Measurements from ENCODE around the gene TRABD2B. TPM values are rescaled to one million over a fixed set of nuclear protein-coding genes. Genes with fewer than 3 reads are reported as not detected.

Gene TRABD2B
- total RNA-seq, 1 experiment from 2014 or later, result 0.96 TPM

GRCh38 chr1:47792779-47793178 is 204.4 kb downstream of the TRABD2B start:
- TF ChIP-seq, protein P1, sequence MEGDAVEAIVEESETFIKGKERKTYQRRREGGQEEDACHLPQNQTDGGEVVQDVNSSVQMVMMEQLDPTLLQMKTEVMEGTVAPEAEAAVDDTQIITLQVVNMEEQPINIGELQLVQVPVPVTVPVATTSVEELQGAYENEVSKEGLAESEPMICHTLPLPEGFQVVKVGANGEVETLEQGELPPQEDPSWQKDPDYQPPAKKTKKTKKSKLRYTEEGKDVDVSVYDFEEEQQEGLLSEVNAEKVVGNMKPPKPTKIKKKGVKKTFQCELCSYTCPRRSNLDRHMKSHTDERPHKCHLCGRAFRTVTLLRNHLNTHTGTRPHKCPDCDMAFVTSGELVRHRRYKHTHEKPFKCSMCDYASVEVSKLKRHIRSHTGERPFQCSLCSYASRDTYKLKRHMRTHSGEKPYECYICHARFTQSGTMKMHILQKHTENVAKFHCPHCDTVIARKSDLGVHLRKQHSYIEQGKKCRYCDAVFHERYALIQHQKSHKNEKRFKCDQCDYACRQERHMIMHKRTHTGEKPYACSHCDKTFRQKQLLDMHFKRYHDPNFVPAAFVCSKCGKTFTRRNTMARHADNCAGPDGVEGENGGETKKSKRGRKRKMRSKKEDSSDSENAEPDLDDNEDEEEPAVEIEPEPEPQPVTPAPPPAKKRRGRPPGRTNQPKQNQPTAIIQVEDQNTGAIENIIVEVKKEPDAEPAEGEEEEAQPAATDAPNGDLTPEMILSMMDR (IDR thresholded peaks at IDR 0.05; ENCODE audit: unreplicated experiment), result no peak
- POLR2A ChIA-PET, result no interaction called here
- no peak overlapping the region for H3K27ac Mint-ChIP-seq (ENCODE audit: low read depth, unreplicated experiment)

GRCh38 chr1:47791879-47792608 is 205.1 kb downstream of the TRABD2B start:
- TF ChIP-seq, protein P1 (IDR thresholded peaks at IDR 0.05; ENCODE audit: unreplicated experiment), result no peak

More at GRCh38 chr1:47792779-47793178, 204.4 kb downstream of the TRABD2B start:
- BruUV-seq (replicated peaks), result no TSS peak
- Mint-ChIP-seq H3K27me3 (ENCODE audit: insufficient read depth, unreplicated experiment) (no peaks in the 10 kb centered on the region), H3K36me3 (ENCODE audit: insufficient read depth, unreplicated experiment) (no peaks in the 10 kb centered on the region), H3K4me1 (ENCODE audit: insufficient read depth, unreplicated experiment) (peaks cover 17% of the 10 kb centered on the region), H3K4me3 (ENCODE audit: unreplicated experiment) (no peak overlapping the region), H3K9me3 (ENCODE audit: unreplicated experiment) (no peaks in the 10 kb centered on the region)
- intact Hi-C loops (cut with micrococcal nuclease), result no loop called here
- DNase-seq (ENCODE audit: unreplicated experiment), result no peak
- CTCF ChIA-PET, result interaction anchor here (0.7 kb wide), 1 partner anchor 56 kb away, joined by 3 read pairs; no protein-coding TSS in a partner anchor

DNA sequence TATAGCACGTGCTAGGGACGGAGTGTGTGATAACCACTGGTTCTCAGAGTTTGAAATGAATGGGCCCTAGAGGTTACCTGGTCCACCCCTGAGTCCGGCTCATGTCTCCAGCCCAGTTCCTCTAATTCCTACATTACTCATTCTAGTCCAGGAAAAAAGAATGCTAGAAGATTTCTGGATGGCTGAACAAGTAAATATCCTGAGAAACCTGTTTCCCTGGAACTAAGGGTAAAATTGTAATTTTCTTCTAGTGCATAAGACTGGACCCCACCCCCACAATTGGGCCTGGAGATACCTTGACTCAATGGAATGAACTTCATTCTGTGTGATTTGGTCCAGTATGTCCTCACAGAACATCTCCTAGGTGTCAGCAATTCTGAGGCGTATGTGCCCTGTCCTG is 208.4 kb downstream of the TRABD2B start:
- POLR2A ChIA-PET, result no interaction called here

More at GRCh38 chr1:47791879-47792608, 205.1 kb downstream of the TRABD2B start:
- peak; percentile 57 for DNase-seq (ENCODE audit: unreplicated experiment)
- ChIA-PET CTCF (interaction anchor here (1.1 kb wide), 1 partner anchor 16 kb away, joined by 3 read pairs; no protein-coding TSS in a partner anchor), POLR2A (no interaction called here)
- H3K4me1 Mint-ChIP-seq (ENCODE audit: insufficient read depth, unreplicated experiment), result peaks cover 11% of the 10 kb centered on the region
- no peaks in the 10 kb centered on the region for H3K27me3 Mint-ChIP-seq (ENCODE audit: insufficient read depth, unreplicated experiment)
- BruUV-seq (replicated peaks), result no TSS peak
- no peaks in the 10 kb centered on the region for H3K36me3 Mint-ChIP-seq (ENCODE audit: insufficient read depth, unreplicated experiment)
- no peak overlapping the region for H3K27ac Mint-ChIP-seq (ENCODE audit: low read depth, unreplicated experiment)
- no peaks in the 10 kb centered on the region for H3K9me3 Mint-ChIP-seq (ENCODE audit: unreplicated experiment)
- H3K4me3 Mint-ChIP-seq (ENCODE audit: unreplicated experiment), result no peak overlapping the region
- intact Hi-C loops (cut with micrococcal nuclease), result no loop called here

GRCh38 chr1:47787560-47787959 is 209.6 kb downstream of the TRABD2B start:
- POLR2A ChIA-PET, result no interaction called here
- BruUV-seq (replicated peaks), result no TSS peak
- H3K27me3 Mint-ChIP-seq (ENCODE audit: insufficient read depth, unreplicated experiment), result no peaks in the 10 kb centered on the region
- intact Hi-C loops (cut with micrococcal nuclease), result no loop called here
- H3K36me3 Mint-ChIP-seq (ENCODE audit: insufficient read depth, unreplicated experiment), result no peaks in the 10 kb centered on the region
- CTCF ChIA-PET, result no interaction called here
- no peak for DNase-seq (ENCODE audit: unreplicated experiment)
- TF ChIP-seq, protein P1 (IDR thresholded peaks at IDR 0.05; ENCODE audit: unreplicated experiment), result no peak
- no peaks in the 10 kb centered on the region for H3K4me1 Mint-ChIP-seq (ENCODE audit: insufficient read depth, unreplicated experiment)
- H3K4me3 Mint-ChIP-seq (ENCODE audit: unreplicated experiment), result no peak overlapping the region
- no peaks in the 10 kb centered on the region for H3K9me3 Mint-ChIP-seq (ENCODE audit: unreplicated experiment)
- H3K27ac Mint-ChIP-seq (ENCODE audit: low read depth, unreplicated experiment), result no peak overlapping the region

More for the DNA sequence above, 208.4 kb downstream of the TRABD2B start:
- no peaks in the 10 kb centered on the region for H3K27me3 Mint-ChIP-seq (ENCODE audit: insufficient read depth, unreplicated experiment)
- TF ChIP-seq, protein P1 (IDR thresholded peaks at IDR 0.05; ENCODE audit: unreplicated experiment), result no peak
- H3K27ac Mint-ChIP-seq (ENCODE audit: low read depth, unreplicated experiment), result no peak overlapping the region
- H3K4me3 Mint-ChIP-seq (ENCODE audit: unreplicated experiment), result no peak overlapping the region
- CTCF ChIA-PET, result interaction anchor here (0.6 kb wide), 1 partner anchor 130 kb away, joined by 3 read pairs; no protein-coding TSS in a partner anchor
- no peaks in the 10 kb centered on the region for H3K4me1 Mint-ChIP-seq (ENCODE audit: insufficient read depth, unreplicated experiment)
- no peak for DNase-seq (ENCODE audit: unreplicated experiment)
- H3K9me3 Mint-ChIP-seq (ENCODE audit: unreplicated experiment), result no peaks in the 10 kb centered on the region
- H3K36me3 Mint-ChIP-seq (ENCODE audit: insufficient read depth, unreplicated experiment), result no peaks in the 10 kb centered on the region
- intact Hi-C loops (cut with micrococcal nuclease), result no loop called here
- no TSS peak for BruUV-seq (replicated peaks)
